ENCODE data around the gene SEC24D. TPM values are rescaled to one million over a fixed set of nuclear protein-coding genes. Genes with fewer than 3 reads are reported as not detected.

Gene SEC24D
- total RNA-seq, 1 experiment from 2014 or later: 61.5 TPM

DNA sequence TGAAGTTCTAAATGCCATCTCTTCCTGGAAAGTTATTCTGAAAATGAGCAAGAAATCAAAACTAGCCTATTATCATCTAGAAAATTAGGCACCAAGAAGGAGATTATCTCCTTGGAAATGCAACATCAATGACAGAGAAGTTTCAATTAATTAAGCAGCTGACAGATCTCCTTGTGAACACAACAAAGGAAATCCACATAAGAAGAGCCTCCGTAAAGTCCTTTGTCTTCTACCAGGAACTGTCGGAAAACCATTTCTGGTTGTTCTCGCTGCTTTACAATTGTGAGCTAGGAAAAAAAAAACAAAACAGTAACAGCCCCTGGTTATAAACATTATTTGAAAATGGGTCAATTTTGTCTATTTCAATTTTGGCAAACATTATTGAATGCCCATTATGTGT lies 112.6 kb downstream of the SEC24D start:
- Histone ChIP-seq H2BK20ac (ENCODE audit: low read depth, low read length, poor library complexity, severe bottlenecking) (no peak overlapping the region), H4K5ac (ENCODE audit: insufficient read length, low read depth, low read length) (no peak overlapping the region), H3K4me1 (ENCODE audit: insufficient read depth, low read length) (no peaks in the 10 kb centered on the region), H3K56ac (ENCODE audit: insufficient read length, low read depth, low read length) (no peak overlapping the region), H3T11ph (ENCODE audit: low read length) (no peak overlapping the region), H2BK5ac (ENCODE audit: insufficient read length, low read length) (no peak overlapping the region), H2BK120ac (ENCODE audit: low read depth, low read length, poor library complexity, severe bottlenecking) (no peak overlapping the region), H3K23me2 (ENCODE audit: insufficient read length, low read depth, low read length, poor library complexity, severe bottlenecking) (no peaks in the 10 kb centered on the region), H3K27me3 (ENCODE audit: insufficient read depth, low read length) (no peaks in the 10 kb centered on the region), H4K8ac (replicated peaks; ENCODE audit: insufficient read length, low read depth, low read length) (no peak overlapping the region), H4K20me1 (ENCODE audit: control insufficient read depth, insufficient read depth, insufficient read length) (peaks cover 2% of the 10 kb centered on the region), H3K27ac (ENCODE audit: insufficient read length, low read depth, low read length) (no peak overlapping the region), H4K91ac (ENCODE audit: insufficient read length, low read depth, low read length) (no peak overlapping the region), H3K9me3 (ENCODE audit: control insufficient read depth, low read depth, low read length) (no peaks in the 10 kb centered on the region), H2AFZ (ENCODE audit: low read length) (no peak overlapping the region), H3K9ac (ENCODE audit: extremely low read depth, insufficient read length, low read length) (no peak overlapping the region), H3K4me2 (ENCODE audit: insufficient read depth, insufficient read length, low read length) (no peak overlapping the region), H3K23ac (ENCODE audit: insufficient read length, low read depth, low read length) (no peak overlapping the region), H2BK12ac (ENCODE audit: insufficient read length, low read depth, low read length) (no peak overlapping the region), H3K79me2 (ENCODE audit: insufficient read depth, low read length) (no peaks in the 10 kb centered on the region), H3K14ac (ENCODE audit: insufficient read depth, low read length) (no peak overlapping the region), H2BK15ac (ENCODE audit: low read depth, low read length) (no peak overlapping the region), H2AK5ac (ENCODE audit: insufficient read length, low read length) (no peak overlapping the region), H3K18ac (ENCODE audit: insufficient read length, low read depth, low read length) (no peak overlapping the region), H3K79me1 (ENCODE audit: insufficient read depth, low read depth, low read length, poor library complexity, severe bottlenecking) (no peaks in the 10 kb centered on the region), H3K4ac (ENCODE audit: low read depth, low read length) (no peak overlapping the region)
- DNase-seq: no peak
- WGBS (ENCODE audit: extremely low coverage, insufficient read length, low lambda C conversion rate): no CpG with 5 or more reads among the region's 3 CpGs
- H3K36me3 Mint-ChIP-seq (ENCODE audit: insufficient read depth in 1 of 3, low read depth in 3 of 3): peaks cover 11 to 37% (median 14%) of the 10 kb centered on the region in 3 experiments; a peak in 4 of 7 replicates
- H3K9me3 Mint-ChIP-seq: no peaks in the 10 kb centered on the region
- H3K27ac Mint-ChIP-seq: no peak overlapping the region
- H3K4me1 Mint-ChIP-seq: peaks cover 9 to 10% of the 10 kb centered on the region in 2 experiments
- TF ChIP-seq CTCF (conservative IDR thresholded peaks at IDR 0.05): no peak
- no peaks in the 10 kb centered on the region for H3K27me3 Mint-ChIP-seq (ENCODE audit: low read depth)
- H3K4me3 Mint-ChIP-seq: no peak overlapping the region
